ENCODE results near the gene CABP4.
"Not testable (repeated sequence)": the region's sequence is repeated elsewhere in the genome, so short reads cannot be mapped to it uniquely, and the experiment has no call there.

Gene CABP4

DNA sequence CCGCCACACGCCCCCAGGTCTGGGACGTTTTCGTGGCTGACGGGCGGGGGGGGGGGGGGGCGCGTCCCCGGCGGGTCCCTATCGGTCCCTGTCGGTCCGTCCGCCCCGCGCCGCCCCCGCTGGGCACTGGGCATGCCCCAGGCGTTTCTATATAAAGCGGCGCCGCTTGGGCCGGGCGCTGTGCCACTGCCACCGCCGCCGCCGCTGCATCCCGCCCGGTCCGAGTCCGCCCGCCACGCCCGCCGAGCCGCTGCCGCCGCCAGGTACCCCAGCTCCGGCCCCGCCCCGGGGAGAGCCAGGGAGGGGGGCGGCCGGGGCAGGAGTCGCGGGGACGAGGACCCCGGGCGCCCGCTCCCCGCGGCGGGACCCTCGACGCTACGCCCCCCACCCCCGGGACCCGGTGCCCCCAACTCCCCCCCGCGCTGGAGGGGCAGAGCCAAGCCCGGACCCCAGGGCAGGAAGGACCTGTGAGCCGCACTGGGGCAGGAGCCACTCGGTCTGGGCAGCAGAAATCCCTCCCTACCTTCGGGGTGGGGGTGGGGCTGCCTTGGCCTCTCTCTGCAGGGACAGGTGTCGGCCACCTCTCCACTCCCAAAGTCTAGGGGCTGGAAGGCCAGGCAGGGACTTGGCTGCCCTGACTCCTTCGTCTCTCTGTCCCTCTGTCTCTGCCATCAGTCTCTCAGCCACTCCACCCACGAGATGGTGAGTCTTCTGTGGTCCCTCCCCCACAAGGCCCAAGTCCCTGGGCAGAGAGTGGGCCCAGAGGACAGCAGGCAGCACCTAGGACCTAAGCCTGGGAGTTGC lies 39.5 kb upstream of the CABP4 start, which contains the start of gene CARNS1:
TSS of gene CARNS1 (plus strand) at position 178 of the 804 bp plus-strand sequence. CDS start at position 700, 522 bp downstream.
- Mint-ChIP-seq H3K27me3 (no peaks in the 10 kb centered on the region), H3K4me1 (ENCODE audit: low read depth) (peaks cover 76% of the 10 kb centered on the region), H3K27ac (peak within 1 kb of the TSS; percentile 70), H3K4me3 (peak within 1 kb of the TSS; percentile 73), H3K36me3 (ENCODE audit: low read depth) (no peaks in the 10 kb centered on the region), H3K9me3 (no peaks in the 10 kb centered on the region)

DNA sequence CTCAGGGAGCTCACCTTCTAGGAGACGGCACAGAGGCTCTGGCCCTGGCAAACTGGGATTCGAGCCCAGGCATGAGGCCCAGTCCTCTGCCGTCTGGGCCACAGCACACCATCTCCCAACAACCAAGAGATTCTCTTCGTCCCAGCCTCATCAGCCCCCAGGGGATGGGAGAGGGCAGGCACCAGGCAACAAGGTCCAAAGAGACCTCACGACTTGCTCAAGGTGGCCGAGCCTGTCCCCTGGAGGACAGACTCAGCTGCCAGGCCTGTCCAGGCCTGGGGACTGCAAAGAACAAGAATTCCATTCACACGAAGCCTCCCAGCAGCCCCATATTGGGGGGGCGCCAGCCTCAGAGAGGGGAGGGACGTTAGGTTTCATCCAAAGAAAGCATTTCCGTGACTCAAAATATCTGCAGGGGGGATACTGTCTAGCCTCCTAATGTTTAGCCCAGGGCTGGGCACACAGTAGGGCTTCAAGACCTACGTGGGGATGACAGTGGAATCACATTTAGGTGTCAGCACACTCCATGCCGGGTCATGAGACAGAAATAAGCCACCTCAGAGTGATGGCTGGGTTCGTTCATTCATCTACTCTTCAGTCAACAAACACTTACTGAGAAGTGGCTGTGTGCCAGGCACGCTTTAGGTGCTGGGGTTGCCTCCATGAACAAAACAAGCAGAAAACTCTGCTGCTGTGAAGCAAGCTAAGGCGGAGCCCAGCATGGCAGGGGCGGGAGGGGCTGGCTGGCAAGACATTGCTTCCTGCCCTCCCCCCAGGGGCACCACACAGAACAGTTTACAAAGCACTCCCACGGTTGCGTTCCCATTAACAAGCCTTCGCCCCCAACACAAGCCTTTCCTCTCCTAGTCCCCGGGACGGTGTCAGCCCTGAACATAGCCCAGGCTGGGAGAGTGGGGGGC lies 38.5 kb upstream of the CABP4 start:
- H3K4me1 Mint-ChIP-seq (ENCODE audit: low read depth), result peaks cover 71% of the 10 kb centered on the region
- H3K9me3 Mint-ChIP-seq, result no peaks in the 10 kb centered on the region
- H3K27me3 Mint-ChIP-seq, result no peaks in the 10 kb centered on the region
- peak overlapping the region; percentile 72 for H3K4me3 Mint-ChIP-seq
- H3K36me3 Mint-ChIP-seq (ENCODE audit: low read depth), result no peaks in the 10 kb centered on the region
- peak overlapping the region; percentile 70 for H3K27ac Mint-ChIP-seq

DNA sequence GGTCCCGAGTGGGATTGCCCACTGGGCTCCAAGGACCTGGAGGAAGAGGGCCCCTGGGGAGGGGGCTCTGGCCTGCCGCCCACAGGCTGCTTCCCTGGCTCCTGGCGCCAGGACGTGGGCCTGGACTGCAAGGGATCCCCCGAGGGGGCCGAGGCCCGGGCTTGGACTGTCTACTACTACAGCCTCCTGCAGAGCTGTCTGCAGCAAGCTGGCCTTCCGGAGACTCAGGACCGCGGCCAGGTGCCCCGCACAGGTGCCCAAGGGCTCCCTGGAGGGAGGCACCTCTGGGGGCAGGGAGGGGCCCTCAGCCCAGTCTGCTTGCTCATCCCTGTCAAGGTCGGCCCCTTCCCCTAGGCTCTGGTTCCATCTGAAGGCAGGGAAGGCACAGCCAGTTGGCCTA lies 37.7 kb upstream of the CABP4 start:
- Mint-ChIP-seq H3K27ac (no peak overlapping the region), H3K4me3 (peak overlapping the region; percentile 55), H3K27me3 (no peaks in the 10 kb centered on the region), H3K9me3 (no peaks in the 10 kb centered on the region), H3K4me1 (ENCODE audit: low read depth) (peaks cover 63% of the 10 kb centered on the region), H3K36me3 (ENCODE audit: low read depth) (no peaks in the 10 kb centered on the region)

DNA sequence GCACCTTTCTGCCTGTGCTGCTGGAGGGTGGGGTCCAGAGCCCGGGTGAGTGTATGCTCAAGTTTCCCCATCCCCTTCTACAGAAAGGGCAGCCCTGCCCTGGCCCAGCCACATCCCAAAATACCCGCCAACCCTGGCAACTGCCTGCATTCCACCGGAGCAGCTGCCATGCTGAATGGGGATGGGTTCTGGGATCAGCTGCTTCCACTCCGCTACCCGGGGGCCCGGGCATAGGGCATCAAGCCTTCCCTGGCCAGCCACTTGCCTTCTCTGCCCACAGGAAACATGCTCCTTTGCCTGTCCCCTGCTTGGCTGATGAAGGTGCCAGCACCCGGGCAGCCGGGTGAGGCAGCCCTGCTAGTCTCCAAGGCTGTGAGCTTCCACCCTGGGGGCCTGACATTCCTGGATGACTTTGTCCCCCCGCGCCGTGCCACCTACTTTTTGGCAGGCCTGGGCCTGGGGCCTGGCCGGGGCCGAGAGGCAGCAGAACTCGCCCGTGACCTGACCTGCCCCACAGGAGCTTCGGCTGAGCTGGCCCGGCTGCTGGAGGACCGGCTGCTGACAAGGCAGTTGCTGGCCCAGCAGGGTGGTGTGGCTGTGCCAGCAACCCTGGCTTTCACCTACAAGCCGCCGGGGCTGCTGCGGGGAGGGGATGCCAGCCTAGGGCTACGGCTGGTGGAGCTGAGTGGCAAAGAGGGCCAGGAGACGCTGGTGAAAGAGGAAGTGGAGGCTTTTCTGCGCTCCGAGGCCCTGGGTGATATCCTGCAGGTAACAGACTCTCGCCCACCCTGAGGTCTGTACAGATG lies 36.5 kb upstream of the CABP4 start:
- no peaks in the 10 kb centered on the region for H3K9me3 Mint-ChIP-seq
- H3K27me3 Mint-ChIP-seq, result no peaks in the 10 kb centered on the region
- peak overlapping the region; percentile 83 for H3K4me3 Mint-ChIP-seq
- H3K36me3 Mint-ChIP-seq (ENCODE audit: low read depth), result no peaks in the 10 kb centered on the region
- peak overlapping the region; percentile 63 for H3K27ac Mint-ChIP-seq
- peaks cover 51% of the 10 kb centered on the region for H3K4me1 Mint-ChIP-seq (ENCODE audit: low read depth)

DNA sequence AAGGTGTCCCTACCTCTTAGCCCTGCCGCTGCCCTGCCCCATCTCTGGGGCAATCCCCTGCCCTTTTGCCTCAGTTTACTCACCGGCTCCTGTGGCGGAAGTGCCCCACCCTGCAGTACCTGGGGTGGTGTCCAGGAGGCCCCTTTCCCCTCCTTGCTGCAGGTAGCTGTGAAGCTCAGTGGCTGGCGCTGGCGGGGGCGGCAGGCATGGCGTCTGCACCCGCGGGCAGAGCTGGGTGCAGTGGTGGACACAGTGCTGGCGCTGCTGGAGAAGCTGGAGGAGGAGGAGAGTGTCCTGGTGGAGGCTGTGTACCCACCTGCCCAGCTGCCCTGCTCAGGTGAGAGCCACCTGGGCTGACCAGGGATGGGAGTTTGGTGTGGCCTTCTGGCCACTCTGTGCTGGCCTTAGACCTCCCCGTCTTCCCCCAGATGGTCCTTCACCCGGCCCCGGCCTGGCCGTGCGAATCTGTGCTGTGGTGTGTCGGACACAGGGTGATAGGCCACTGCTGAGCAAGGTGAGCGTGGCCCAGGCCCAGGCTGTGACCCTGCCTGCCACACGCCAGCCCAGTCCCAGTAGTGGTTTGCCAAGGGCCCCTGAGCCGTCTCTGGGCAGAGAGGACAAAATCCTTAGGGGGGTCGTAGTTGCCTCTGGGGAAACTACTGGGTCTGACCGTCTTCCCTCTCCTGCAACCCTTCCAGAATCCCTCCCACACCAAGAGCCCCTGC lies 35.7 kb upstream of the CABP4 start:
- Mint-ChIP-seq H3K27me3 (no peaks in the 10 kb centered on the region), H3K4me1 (ENCODE audit: low read depth) (peaks cover 51% of the 10 kb centered on the region), H3K36me3 (ENCODE audit: low read depth) (no peaks in the 10 kb centered on the region), H3K9me3 (no peaks in the 10 kb centered on the region), H3K27ac (peak overlapping the region; percentile 92), H3K4me3 (peak overlapping the region; percentile 83)

DNA sequence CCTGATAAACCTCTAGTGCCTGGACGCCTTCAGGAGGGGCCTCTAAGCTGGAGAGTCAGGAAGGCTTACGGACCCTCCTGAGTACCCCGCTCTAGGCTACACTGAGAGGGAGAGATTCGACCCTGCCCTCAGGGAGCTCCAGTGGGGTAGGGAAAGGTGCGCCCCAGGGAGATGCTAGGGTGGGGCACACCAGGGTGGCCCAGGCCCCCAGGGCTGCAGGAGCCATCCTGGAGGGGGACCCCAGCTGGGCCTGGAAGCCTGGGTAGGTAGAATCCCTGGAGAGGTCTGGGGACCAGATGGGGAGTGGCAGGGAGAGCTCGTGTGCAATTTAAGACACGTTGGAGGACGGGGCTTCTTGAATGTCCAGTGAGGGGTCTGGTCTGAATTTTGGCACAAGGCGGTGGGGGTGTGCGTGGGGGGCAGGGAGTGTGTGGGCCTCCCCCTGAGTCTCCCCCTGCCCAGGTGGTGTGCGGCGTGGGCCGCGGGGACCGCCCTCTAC lies 35.0 kb upstream of the CABP4 start:
- H3K27ac Mint-ChIP-seq, result peak overlapping the region; percentile 92
- peaks cover 46% of the 10 kb centered on the region for H3K4me1 Mint-ChIP-seq (ENCODE audit: low read depth)
- no peaks in the 10 kb centered on the region for H3K27me3 Mint-ChIP-seq
- H3K36me3 Mint-ChIP-seq (ENCODE audit: low read depth), result no peaks in the 10 kb centered on the region
- peak overlapping the region; percentile 83 for H3K4me3 Mint-ChIP-seq
- H3K9me3 Mint-ChIP-seq, result no peaks in the 10 kb centered on the region

DNA sequence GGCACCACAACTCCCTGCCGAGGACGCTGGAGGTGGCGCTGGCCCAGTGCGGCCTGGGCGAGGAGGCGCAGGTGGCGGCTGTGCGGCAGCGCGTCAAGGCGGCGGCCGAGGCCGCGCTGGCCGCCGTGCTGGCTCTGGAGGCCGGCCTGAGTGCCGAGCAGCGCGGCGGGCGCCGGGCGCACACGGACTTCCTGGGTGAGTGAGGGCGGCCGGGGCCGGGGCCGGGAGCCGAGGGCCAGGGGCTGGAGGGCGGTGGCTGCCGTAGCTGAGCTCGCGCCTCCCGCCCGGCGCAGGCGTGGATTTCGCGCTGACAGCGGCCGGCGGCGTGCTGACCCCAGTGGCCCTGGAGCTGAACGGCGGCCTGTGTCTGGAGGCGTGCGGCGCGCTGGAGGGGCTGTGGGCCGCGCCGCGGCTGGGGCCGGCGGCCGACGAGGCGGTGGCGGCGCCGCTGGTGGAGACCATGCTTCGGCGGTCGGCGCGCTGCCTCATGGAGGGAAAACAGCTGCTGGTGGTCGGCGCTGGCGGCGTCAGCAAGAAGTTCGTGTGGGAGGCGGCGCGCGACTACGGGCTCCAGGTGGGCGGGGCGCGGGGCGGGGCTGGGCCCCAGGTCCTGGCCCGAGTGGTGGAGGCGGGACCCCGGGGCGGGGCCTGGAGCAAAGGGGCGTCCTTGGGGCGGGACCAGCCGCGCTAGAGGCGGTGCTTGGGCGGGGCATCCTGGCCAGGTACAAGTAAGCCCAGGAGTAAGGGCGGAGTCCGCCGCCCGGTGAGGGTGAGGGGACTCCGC lies 34.3 kb upstream of the CABP4 start:
- no peaks in the 10 kb centered on the region for H3K27me3 Mint-ChIP-seq
- peak overlapping the region; percentile 92 for H3K27ac Mint-ChIP-seq
- H3K9me3 Mint-ChIP-seq, result no peaks in the 10 kb centered on the region
- no peaks in the 10 kb centered on the region for H3K36me3 Mint-ChIP-seq (ENCODE audit: low read depth)
- H3K4me3 Mint-ChIP-seq, result peak overlapping the region; percentile 83
- peaks cover 44% of the 10 kb centered on the region for H3K4me1 Mint-ChIP-seq (ENCODE audit: low read depth)

DNA sequence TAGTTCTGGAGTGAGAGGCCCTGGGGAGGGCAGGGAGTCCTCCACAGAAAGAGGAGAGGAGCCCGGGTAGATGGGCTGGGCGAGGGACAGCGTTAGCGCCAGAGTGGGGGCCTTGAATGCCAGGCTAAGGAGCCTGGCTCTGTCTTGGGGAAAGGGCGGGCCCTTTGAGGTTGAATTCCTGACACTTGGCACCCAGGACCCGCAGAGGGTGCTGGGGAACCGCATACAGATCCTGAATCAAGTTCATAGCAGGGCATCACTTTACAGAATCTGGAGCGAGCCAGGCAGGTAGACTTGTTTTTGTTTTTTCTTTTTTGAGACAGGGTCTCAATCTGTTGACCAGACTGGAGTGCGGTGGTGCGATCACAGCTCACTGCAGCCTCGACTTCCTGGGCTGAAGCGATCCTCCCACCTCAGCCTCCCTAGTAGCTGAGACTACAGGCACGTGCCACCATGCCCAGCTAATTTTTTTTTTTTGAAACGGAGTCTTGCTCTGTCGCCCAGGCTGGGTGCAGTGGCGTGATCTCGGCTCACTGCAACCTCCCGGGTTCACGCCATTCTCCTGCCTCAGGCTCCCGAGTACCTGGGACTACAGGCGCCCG lies 33.6 kb upstream of the CABP4 start:
- H3K36me3 Mint-ChIP-seq (ENCODE audit: low read depth), result no peaks in the 10 kb centered on the region
- H3K4me3 Mint-ChIP-seq, result peak overlapping the region; percentile 70
- H3K9me3 Mint-ChIP-seq, result no peaks in the 10 kb centered on the region
- peaks cover 37% of the 10 kb centered on the region for H3K4me1 Mint-ChIP-seq (ENCODE audit: low read depth)
- H3K27ac Mint-ChIP-seq, result peak overlapping the region; percentile 81
- H3K27me3 Mint-ChIP-seq, result no peaks in the 10 kb centered on the region

DNA sequence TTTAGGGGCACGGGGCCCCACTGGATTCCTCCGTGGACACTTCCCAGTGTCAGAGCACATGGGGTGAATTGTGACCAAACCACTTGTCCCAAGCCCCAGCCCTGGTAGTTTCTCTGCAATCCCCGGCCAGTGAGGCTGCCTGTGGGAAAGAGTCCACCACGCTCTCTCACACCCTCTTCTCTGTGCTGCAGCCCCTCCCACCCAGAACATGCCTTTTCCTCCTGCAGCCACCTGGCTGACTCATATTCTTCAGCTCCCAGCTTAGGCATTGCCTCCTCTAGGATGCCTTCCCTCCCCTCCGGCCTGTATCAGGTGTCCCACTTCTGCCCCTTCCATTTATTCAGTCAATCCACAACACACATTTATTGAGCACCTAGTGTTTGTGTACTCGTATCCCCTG lies 32.3 kb upstream of the CABP4 start:
- Mint-ChIP-seq H3K4me3 (no peak overlapping the region), H3K9me3 (no peaks in the 10 kb centered on the region), H3K36me3 (ENCODE audit: low read depth) (no peaks in the 10 kb centered on the region), H3K27me3 (no peaks in the 10 kb centered on the region), H3K27ac (no peak overlapping the region), H3K4me1 (ENCODE audit: low read depth) (peaks cover 34% of the 10 kb centered on the region)

DNA sequence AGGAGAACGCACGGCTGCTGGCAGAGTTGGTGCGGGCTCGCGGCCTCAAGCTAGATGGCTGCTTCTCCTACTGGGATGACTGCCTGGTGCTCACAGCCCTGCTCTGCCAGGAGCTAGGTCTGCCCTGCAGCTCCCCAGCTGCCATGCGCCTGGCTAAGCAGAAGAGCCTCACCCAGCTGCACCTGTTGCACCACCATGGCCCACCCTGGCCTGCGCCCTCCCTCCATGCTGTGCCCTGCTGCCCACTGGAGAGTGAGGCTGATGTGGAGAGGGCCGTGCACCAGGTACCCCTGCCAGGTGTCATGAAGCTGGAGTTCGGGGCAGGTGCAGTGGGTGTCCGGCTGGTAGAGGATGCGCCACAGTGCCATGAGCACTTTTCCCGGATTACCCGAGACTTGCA lies 31.7 kb upstream of the CABP4 start:
- Mint-ChIP-seq H3K27ac (no peak overlapping the region), H3K36me3 (ENCODE audit: low read depth) (no peaks in the 10 kb centered on the region)

DNA sequence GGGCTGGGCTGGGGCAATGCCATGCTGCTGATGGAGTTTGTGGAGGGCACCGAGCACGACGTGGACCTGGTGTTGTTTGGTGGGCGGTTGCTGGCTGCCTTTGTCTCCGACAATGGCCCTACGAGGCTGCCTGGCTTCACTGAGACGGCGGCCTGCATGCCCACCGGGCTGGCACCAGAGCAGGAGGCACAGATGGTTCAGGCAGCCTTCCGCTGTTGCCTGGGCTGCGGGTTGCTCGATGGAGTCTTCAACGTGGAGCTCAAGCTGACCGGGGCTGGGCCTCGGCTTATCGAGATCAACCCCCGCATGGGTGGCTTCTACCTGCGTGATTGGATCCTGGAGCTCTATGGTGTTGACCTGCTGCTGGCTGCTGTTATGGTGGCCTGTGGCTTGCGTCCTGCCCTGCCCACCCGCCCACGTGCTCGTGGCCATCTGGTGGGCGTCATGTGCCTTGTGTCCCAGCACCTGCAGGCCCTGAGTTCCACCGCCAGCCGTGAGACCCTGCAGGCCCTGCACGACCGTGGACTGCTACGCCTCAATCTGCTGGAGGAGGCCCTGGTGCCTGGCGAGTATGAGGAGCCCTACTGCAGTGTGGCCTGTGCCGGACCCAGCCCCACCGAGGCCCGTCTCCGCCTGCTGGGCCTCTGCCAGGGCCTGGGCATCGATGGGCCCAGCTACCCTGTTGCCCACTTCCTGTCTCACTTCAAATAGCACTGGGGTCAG lies 31.1 kb upstream of the CABP4 start:
- Mint-ChIP-seq H3K4me1 (ENCODE audit: low read depth) (peaks cover 28% of the 10 kb centered on the region), H3K9me3 (no peaks in the 10 kb centered on the region), H3K36me3 (ENCODE audit: low read depth) (no peaks in the 10 kb centered on the region), H3K4me3 (no peak overlapping the region), H3K27ac (no peak overlapping the region), H3K27me3 (no peaks in the 10 kb centered on the region)

More for the DNA sequence above, 31.7 kb upstream of the CABP4 start:
- Mint-ChIP-seq H3K4me3 (no peak overlapping the region), H3K9me3 (no peaks in the 10 kb centered on the region), H3K27me3 (no peaks in the 10 kb centered on the region), H3K4me1 (ENCODE audit: low read depth) (peaks cover 32% of the 10 kb centered on the region)

DNA sequence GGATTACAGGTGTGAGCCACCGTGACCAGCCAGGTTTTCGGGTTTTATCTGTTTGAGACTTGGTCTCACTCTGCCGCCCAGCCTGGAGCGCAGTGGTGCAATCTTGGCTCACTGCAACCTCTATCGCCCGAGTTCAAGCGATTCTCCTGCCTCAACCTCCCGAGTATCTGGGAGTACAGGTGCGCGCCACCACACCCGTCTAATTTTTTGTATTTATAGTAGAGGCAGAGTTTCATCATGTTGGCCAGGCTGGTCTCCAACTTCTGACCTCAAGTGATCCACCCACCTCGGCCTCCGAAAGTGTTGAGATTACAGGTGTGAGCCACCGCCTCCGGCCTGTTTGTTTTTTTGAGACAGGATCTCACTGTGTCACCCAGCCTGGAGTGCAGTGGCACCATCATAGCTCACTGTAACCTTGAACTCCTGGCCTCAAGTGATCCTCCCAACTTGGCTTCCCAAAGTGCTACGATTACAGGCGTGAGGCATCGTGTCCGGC lies 27.7 kb upstream of the CABP4 start:
- not testable (repeated sequence) for H3K27me3 Mint-ChIP-seq, H3K9me3 Mint-ChIP-seq
- Mint-ChIP-seq H3K36me3 (ENCODE audit: low read depth) (peaks cover 12% of the 10 kb centered on the region), H3K27ac (peak overlapping the region; percentile 97), H3K4me1 (ENCODE audit: low read depth) (peaks cover 37% of the 10 kb centered on the region), H3K4me3 (peak overlapping the region; percentile 98)

Measured in stimulated activated naive CD8-positive, alpha-beta T cell treated with anti-CD3 and anti-CD28 coated beads, Interleukin-15, Interleukin-2, amounts not matched to agents 100 ng/mL and 50 ng/mL, for 24 hours (primary cell).